ENCODE measurements around the gene SORCS2. TPM values are rescaled to one million over a fixed set of nuclear protein-coding genes. Genes with fewer than 3 reads are reported as not detected.

Gene SORCS2
- total and polyA plus RNA-seq, 2 of the 8 experiments (the other 6 are each of a cell fraction or from before 2014, with no cell fraction given): 0.36 to 1.8 TPM

GRCh38 chr4:7200801-7201200 is 8.5 kb downstream of the SORCS2 start:
- H2BK20ac ChIP-seq (ENCODE audit: low read length): no peak overlapping the region
- H3K23ac ChIP-seq (ENCODE audit: insufficient read length): no peak overlapping the region
- H2BK12ac ChIP-seq (ENCODE audit: low read depth, low read length): peak overlapping the region; percentile 39; the same call in 1 of the 2 replicates
- H4K5ac ChIP-seq (ENCODE audit: insufficient read length, low read depth, low read length): no peak overlapping the region
- no peaks in the 10 kb centered on the region for H3K79me2 ChIP-seq (ENCODE audit: control insufficient read depth in 1 of 2, insufficient read depth in 2 of 2, low read length in 2 of 2)
- H2BK120ac ChIP-seq (replicated peaks; ENCODE audit: low read depth, low read length): no peak overlapping the region
- POLR2A ChIA-PET (ENCODE audit: partially characterized antibody): interaction anchor here (0.6 kb wide), 1 partner anchor 324 kb away, joined by 3 read pairs; no protein-coding TSS in a partner anchor
- no peak overlapping the region for H3K56ac ChIP-seq (replicated peaks; ENCODE audit: insufficient read length, low read depth, low read length)
- no peak overlapping the region for H3K4ac ChIP-seq (replicated peaks; ENCODE audit: insufficient read length, low read depth, low read length)
- no peaks in the 10 kb centered on the region for H3K9me3 ChIP-seq (ENCODE audit: insufficient read depth in 2 of 2, low read depth in 1 of 2, low read length in 1 of 2)
- H3K79me1 ChIP-seq (ENCODE audit: low read depth, low read length): no peaks in the 10 kb centered on the region
- no peaks in the 10 kb centered on the region for H3K23me2 ChIP-seq (ENCODE audit: low read depth, low read length)
- H2AFZ ChIP-seq (ENCODE audit: low read length): no peak overlapping the region
- H3K9ac ChIP-seq (replicated peaks in 1 of 4; ENCODE audit: extremely low read depth in 1 of 4, low read depth in 3 of 4, low read length in 3 of 4): no peak overlapping the region
- no peak overlapping the region for H3K27ac ChIP-seq (ENCODE audit: low read depth, low read length)
- WGBS, 2 experiments (ENCODE audit: extremely low coverage in 1 of 2, insufficient coverage in 1 of 2, insufficient read length in 1 of 2, insufficient replicate concordance in 2 of 2, low coverage in 1 of 2, low lambda C conversion rate in 2 of 2, missing lambda C conversion rate in 1 of 2): 88% methylated on average over 12 of the region's 12 CpGs; no CpG with 5 or more reads in 1 of the 2 experiments
- H2AK5ac ChIP-seq (ENCODE audit: low read depth, low read length): no peak overlapping the region
- no peak overlapping the region for H4K91ac ChIP-seq (replicated peaks; ENCODE audit: insufficient read length, low read length)
- no peak overlapping the region for H3K4me2 ChIP-seq (ENCODE audit: insufficient read depth in 1 of 2, low read depth in 2 of 2, low read length in 2 of 2)
- no peak overlapping the region for H3K18ac ChIP-seq (ENCODE audit: extremely low read depth, low read length)
- CTCF ChIA-PET (ENCODE audit: partially characterized antibody): interaction anchor here (0.7 to 2.8 kb wide), 8 partner anchors 9 to 453 kb away, joined by 3 to 11 read pairs (median 4); partner anchors contain the start of gene SORCS2
- 0 out of 7 replicates have a peak, but pooled peaks cover 0 to 2% (median 0%) of the 10 kb centered on the region in 4 experiments for H3K27me3 ChIP-seq (replicated peaks in 1 of 4; ENCODE audit: control insufficient read depth in 3 of 4, extremely low read depth in 1 of 4, insufficient read depth in 3 of 4, low read length in 3 of 4)
- H3K36me3 ChIP-seq (ENCODE audit: control insufficient read depth in 2 of 4, insufficient read depth in 4 of 4, low read length in 3 of 4): no peaks in the 10 kb centered on the region
- H4K8ac ChIP-seq (ENCODE audit: extremely low read depth, insufficient read depth, low read length): no peak overlapping the region
- H3K4me1 ChIP-seq (replicated peaks in 1 of 4; ENCODE audit: control insufficient read depth in 3 of 4, insufficient read depth in 4 of 4, low read length in 3 of 4): peaks cover 0 to 16% (median 8%) of the 10 kb centered on the region in 4 experiments; a peak in 6 of 7 replicates
- FAIRE-seq: no peak
- no peak overlapping the region for H2BK5ac ChIP-seq (ENCODE audit: low read depth, low read length)
- no peak overlapping the region for H3K4me3 ChIP-seq (ENCODE audit: extremely low read depth in 1 of 4, insufficient read depth in 2 of 4, low read depth in 3 of 4, low read length in 4 of 4)
- no peaks in the 10 kb centered on the region for H4K20me1 ChIP-seq (replicated peaks in 1 of 2; ENCODE audit: control insufficient read depth in 1 of 2, insufficient read depth in 2 of 2, low read length in 2 of 2)
- DNase-seq (ENCODE audit: low read depth in 1 of 2, low spot score in 2 of 2): no peak
- H2BK15ac ChIP-seq (ENCODE audit: low read length): no peak overlapping the region
- H3K14ac ChIP-seq (ENCODE audit: insufficient read length): no peak overlapping the region
- TF ChIP-seq TAF7 (optimal IDR thresholded peaks at IDR 0.05; ENCODE audit: borderline replicate concordance, low read depth, low read length) (no peak), RBBP5 (IDR thresholded peaks at IDR 0.05; ENCODE audit: borderline replicate concordance, low read depth, low read length) (no peak), GTF2F1 (IDR thresholded peaks at IDR 0.05; ENCODE audit: borderline replicate concordance, low read depth, low read length) (no peak), CREB1 (IDR thresholded peaks at IDR 0.05) (no peak), POLR2A (IDR thresholded peaks at IDR 0.05; ENCODE audit: control extremely low read depth in 1 of 2, low read depth in 2 of 2, low read length in 2 of 2) (no peak)
